ENCODE measurements around the gene ABCG8.

The ABCG8 gene

GRCh38 chr2:43838560-43839267, at the start of gene ABCG8, which contains the start of gene ABCG5:
Gene ABCG8 (plus strand): TSS chr2:43838971. CDS start chr2:43839054, 83 bp downstream.
Gene ABCG5 (minus strand): TSS chr2:43838839. CDS start chr2:43838679, 160 bp downstream.
- DNase-seq: no peak

GRCh38 chr2:43790147-43790546, 48.6 kb upstream of the ABCG8 start:
- no peak for DNase-seq

GRCh38 chr2:43791035-43791765, 47.6 kb upstream of the ABCG8 start:
- no peak for DNase-seq

DNA sequence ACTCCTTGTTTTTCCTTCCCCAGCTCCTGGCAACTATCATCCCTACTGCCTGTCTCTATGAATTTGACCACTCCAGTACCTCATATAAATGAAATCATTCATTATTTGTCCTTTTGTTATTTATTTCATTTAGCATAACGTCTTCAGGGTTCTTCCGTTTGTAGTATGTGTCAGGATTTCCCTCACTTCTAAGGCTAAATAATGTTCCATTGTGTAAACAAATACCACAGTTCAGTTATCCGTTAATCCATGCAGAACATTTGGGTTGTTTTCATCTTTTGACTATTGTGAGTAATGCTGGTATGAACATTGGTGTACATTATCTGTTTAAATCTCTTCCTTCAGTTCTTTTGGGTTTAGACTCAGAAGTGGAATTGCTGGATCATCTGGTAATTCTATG, 46.1 kb upstream of the ABCG8 start:
- DNase-seq: no peak

DNA sequence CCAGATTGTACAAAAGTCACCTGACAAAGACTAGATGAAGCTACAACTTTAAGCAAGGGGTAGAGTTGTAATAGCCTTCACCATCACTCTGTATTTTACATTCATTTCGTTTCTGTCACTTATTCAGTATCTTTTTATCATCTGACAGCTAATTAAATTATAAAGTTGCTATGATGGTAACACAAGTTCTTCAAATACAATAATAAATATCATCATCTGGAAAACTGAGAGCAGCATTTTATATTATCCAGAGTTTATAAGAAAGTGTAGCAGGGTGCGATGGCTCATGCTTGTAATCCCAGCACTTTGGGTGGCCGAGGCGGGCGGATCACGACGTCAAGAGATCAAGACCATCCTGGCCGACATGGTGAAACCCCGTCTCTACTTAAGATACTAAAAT, 43.8 kb upstream of the ABCG8 start:
- no peak for DNase-seq

- DNase-seq: no peak
Measured at GRCh38 chr2:43796206-43796605, 42.6 kb upstream of the ABCG8 start.

- no peak for DNase-seq
Measured at GRCh38 chr2:43798300-43798699, 40.5 kb upstream of the ABCG8 start.

DNA sequence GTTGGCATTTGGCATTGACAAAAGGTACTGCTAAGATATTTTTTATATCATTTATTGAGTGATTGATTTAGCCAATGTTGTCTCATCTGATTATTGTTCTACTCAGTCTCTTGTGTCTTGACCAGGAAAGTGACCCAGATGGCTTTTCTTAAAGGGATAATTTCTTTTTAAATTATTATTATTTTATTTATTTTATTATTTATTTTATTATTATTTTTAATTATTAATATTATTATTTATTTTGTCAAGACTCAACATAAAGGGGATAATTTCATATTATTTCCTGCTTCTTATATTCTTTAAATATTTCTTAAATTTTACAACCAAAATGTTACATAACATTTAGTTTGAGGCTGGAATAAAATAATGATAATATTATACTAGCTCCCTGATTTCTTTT, 37.9 kb upstream of the ABCG8 start:
- no peak for DNase-seq

- no peak for DNase-seq
Measured at GRCh38 chr2:43802135-43802534, 36.6 kb upstream of the ABCG8 start.

DNA sequence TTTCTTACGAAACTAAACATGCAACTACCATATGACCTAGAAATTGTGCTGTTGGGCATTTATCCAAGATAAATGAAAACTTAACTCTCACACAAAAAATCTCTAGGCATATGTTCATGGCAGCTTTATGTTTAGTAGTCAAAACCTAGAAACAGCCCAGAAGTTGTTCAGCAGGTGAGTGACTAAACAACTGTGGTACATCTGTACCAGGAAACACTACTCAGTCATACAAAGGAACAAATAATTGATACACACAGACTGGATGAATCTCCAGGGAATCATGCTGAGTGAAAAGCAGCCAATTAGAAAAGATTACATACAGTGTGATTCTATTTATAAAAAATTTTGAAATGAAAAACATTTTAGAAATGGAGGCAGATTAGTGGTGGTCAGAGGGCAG, 35.7 kb upstream of the ABCG8 start:
- DNase-seq: no peak

DNA sequence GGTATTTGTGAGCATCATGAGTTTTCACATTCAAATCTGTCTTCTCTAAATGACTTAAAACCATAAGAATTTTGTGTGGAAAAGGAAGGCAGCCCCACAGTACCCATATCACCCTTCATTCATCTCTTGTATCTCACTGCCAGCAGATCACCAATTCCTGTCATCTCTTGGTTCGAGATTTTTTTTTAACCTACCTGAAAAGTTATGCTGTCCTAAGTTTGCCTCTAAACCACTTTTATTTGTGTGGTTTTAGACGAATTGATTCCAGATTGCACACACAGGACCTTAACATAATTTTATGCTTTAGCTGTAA, 32.1 kb upstream of the ABCG8 start:
- no peak for DNase-seq

DNA sequence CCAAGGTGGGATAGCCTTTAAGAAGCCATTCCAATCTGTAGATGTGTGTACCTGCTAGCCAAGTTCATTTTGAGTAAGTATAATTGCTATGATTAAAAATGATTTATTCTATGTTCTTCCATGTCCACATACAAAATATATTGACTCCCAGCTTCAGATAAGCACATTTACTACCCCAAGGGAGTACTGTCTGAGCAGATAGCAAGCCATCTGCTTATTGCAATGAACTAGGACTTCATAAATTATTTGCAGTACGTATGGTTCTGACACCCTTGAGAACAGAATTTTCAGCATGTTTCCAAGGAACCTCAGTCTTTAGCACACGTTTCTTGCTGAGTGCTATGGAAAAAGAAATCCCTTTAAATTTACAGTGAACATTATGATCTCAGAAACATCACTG, 28.3 kb upstream of the ABCG8 start:
- no peak for DNase-seq

DNA sequence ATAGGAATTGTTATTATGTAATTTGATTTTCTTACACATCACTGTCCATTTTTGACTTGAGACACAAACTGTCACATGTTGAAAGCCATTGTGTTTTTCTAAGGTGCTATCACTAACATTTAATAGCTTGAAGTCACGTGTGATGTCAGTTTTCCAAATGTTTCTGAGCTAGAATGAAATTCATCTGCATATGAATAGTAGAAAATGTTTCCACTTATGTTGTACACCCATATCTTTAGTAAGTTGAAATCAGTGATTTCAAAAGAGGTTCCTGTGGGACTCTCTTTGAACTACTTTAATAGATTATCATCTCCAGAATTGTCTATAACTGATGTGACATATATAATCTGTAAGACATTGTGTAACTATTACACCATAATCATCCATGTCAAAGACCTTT, 27.9 kb upstream of the ABCG8 start:
- DNase-seq: no peak

- no peak for DNase-seq
Measured at GRCh38 chr2:43812006-43812405, 26.8 kb upstream of the ABCG8 start.

- DNase-seq: no peak
Measured at GRCh38 chr2:43812947-43813346, 25.8 kb upstream of the ABCG8 start.

GRCh38 chr2:43814711-43815110, 24.1 kb upstream of the ABCG8 start:
- DNase-seq: no peak

DNA sequence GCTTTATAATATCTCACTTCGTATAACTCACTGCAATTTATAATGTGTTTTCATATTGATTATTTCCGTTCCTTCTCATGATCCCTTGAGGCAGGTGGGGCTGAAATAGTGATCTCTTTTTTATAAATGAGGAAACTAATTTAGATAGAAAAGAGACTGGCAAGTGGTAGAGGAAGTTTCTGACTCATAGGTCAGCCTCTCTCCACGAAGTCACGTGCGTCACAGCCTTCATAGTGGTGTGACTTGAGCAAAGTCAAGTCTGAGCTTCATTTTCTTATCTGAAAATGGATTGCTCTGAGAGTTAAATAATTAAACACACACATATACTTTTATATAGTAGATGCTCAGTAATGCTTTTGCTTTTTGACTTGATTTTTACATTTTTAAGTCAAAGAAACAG, 20.0 kb upstream of the ABCG8 start:
- no peak for DNase-seq

GRCh38 chr2:43819491-43820163, 19.1 kb upstream of the ABCG8 start:
- DNase-seq: no peak

DNA sequence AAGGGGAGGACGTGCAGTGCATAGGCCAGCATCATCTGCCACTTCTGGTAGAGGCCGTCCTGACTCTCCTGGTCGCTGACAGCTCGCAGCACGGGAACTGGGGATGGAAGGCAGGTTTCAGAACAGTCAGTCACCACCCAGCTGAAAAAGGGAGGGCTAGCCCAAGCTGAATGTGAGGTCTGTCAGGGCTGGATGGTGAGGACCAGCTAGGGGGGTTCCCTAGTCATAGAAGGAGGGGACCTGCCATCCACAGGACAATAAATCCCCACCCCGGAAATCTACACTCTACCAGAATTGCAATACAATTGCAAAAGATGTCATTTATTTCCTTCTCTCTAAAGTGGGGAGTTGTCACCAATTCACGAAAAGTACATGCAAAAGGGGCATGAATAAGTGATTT, 15.9 kb upstream of the ABCG8 start:
- no peak for DNase-seq

GRCh38 chr2:43823751-43824150, 15.0 kb upstream of the ABCG8 start:
- DNase-seq: no peak

- DNase-seq: no peak
Measured at GRCh38 chr2:43824512-43824911, 14.3 kb upstream of the ABCG8 start.

GRCh38 chr2:43824951-43825493, 13.7 kb upstream of the ABCG8 start:
- DNase-seq: no peak

GRCh38 chr2:43825841-43826240, 12.9 kb upstream of the ABCG8 start:
- no peak for DNase-seq

Data from NCI-H748 treated with DMSO at 0.1 percent for 48 hours (cell line).